Mucosa of rectum (tissue), 2 donors: ENCODE measurements around the gene FBN1.

Experiments
- H3K27ac ChIP-seq, 2 donors: one replicate each; pipeline ENCODE4 v1.7.0; 2013; ENCODE audit warnings: inconsistent platforms in 2 of 2, low read depth in 2 of 2, low read length in 2 of 2
- H3K27me3 ChIP-seq, 2 donors: one replicate each; pipeline ENCODE4 v1.7.0; 2013; ENCODE audit warnings: low read length in 2 of 2; ENCODE audit not compliant: control insufficient read depth in 2 of 2, insufficient read depth in 2 of 2
- H3K36me3 ChIP-seq, 2 donors: one replicate each; pipeline ENCODE4 v1.7.0; 2013; ENCODE audit warnings: low read length in 2 of 2; ENCODE audit not compliant: control insufficient read depth in 2 of 2, insufficient read depth in 2 of 2
- H3K4me1 ChIP-seq, 2 donors: one replicate each; pipeline ENCODE4 v1.7.0; 2013; ENCODE audit warnings: low read length in 2 of 2, mild to moderate bottlenecking in 1 of 2; ENCODE audit not compliant: control insufficient read depth in 2 of 2, insufficient read depth in 2 of 2
- H3K4me3 ChIP-seq, 2 donors: one replicate each; pipeline ENCODE4 v1.7.0; 2013; ENCODE audit warnings: low read length in 2 of 2
- H3K9ac ChIP-seq, 2 donors: one replicate each; pipeline ENCODE4 v1.7.0; 2013; ENCODE audit warnings: low read length in 2 of 2, low read depth in 1 of 2, mild to moderate bottlenecking in 1 of 2
- H3K9me3 ChIP-seq, 2 donors: one replicate each; pipeline ENCODE4 v1.7.0; 2013; ENCODE audit warnings: low read length in 2 of 2; ENCODE audit not compliant: control insufficient read depth in 2 of 2
- donor health status: healthy.
- donor health status: Normal muscosa, but diverticular disease.

Gene FBN1

GRCh38 chr15:48638963-48639362 lies 6.5 kb downstream of the FBN1 start:
- no peaks in the 10 kb centered on the region for H3K4me1 ChIP-seq
- no peaks in the 10 kb centered on the region for H3K36me3 ChIP-seq
- H3K9ac ChIP-seq = no peak overlapping the region
- no peaks in the 10 kb centered on the region for H3K27me3 ChIP-seq
- H3K27ac ChIP-seq = no peak overlapping the region
- no peaks in the 10 kb centered on the region for H3K9me3 ChIP-seq
- no peak overlapping the region for H3K4me3 ChIP-seq

- H3K9ac ChIP-seq = no peak overlapping the region
- no peak overlapping the region for H3K4me3 ChIP-seq
- H3K27ac ChIP-seq = no peak overlapping the region
- no peaks in the 10 kb centered on the region for H3K9me3 ChIP-seq
- no peaks in the 10 kb centered on the region for H3K27me3 ChIP-seq
- H3K4me1 ChIP-seq = no peaks in the 10 kb centered on the region
- no peaks in the 10 kb centered on the region for H3K36me3 ChIP-seq
Measured at GRCh38 chr15:48637639-48638038, 7.9 kb downstream of the FBN1 start.

GRCh38 chr15:48636511-48636910 lies 9.0 kb downstream of the FBN1 start:
- no peaks in the 10 kb centered on the region for H3K4me1 ChIP-seq
- H3K36me3 ChIP-seq = no peaks in the 10 kb centered on the region
- H3K27me3 ChIP-seq = no peaks in the 10 kb centered on the region
- no peak overlapping the region for H3K4me3 ChIP-seq
- no peak overlapping the region for H3K9ac ChIP-seq
- no peak overlapping the region for H3K27ac ChIP-seq
- H3K9me3 ChIP-seq = no peaks in the 10 kb centered on the region

GRCh38 chr15:48634893-48635292 lies 10.6 kb downstream of the FBN1 start:
- no peaks in the 10 kb centered on the region for H3K4me1 ChIP-seq

GRCh38 chr15:48634096-48634495 lies 11.4 kb downstream of the FBN1 start:
- H3K36me3 ChIP-seq = no peaks in the 10 kb centered on the region
- H3K27me3 ChIP-seq = no peaks in the 10 kb centered on the region
- H3K4me3 ChIP-seq = no peak overlapping the region
- H3K27ac ChIP-seq = no peak overlapping the region
- H3K9me3 ChIP-seq = no peaks in the 10 kb centered on the region
- H3K9ac ChIP-seq = no peak overlapping the region
- H3K4me1 ChIP-seq = no peaks in the 10 kb centered on the region

More at GRCh38 chr15:48634893-48635292, 10.6 kb downstream of the FBN1 start:
- Histone ChIP-seq H3K27me3 (no peaks in the 10 kb centered on the region), H3K36me3 (no peaks in the 10 kb centered on the region), H3K4me3 (no peak overlapping the region), H3K9ac (no peak overlapping the region), H3K27ac (no peak overlapping the region), H3K9me3 (no peaks in the 10 kb centered on the region)

GRCh38 chr15:48632651-48633050 lies 12.9 kb downstream of the FBN1 start:
- H3K36me3 ChIP-seq = no peaks in the 10 kb centered on the region
- H3K4me3 ChIP-seq = no peak overlapping the region
- H3K9ac ChIP-seq = no peak overlapping the region
- no peaks in the 10 kb centered on the region for H3K4me1 ChIP-seq
- H3K9me3 ChIP-seq = no peaks in the 10 kb centered on the region
- H3K27ac ChIP-seq = no peak overlapping the region
- H3K27me3 ChIP-seq = no peaks in the 10 kb centered on the region

- Histone ChIP-seq H3K36me3 (no peaks in the 10 kb centered on the region), H3K4me3 (no peak overlapping the region), H3K4me1 (no peaks in the 10 kb centered on the region), H3K27me3 (no peaks in the 10 kb centered on the region), H3K27ac (no peak overlapping the region), H3K9me3 (no peaks in the 10 kb centered on the region), H3K9ac (no peak overlapping the region)
Measured at GRCh38 chr15:48631176-48631770, 14.2 kb downstream of the FBN1 start.

- no peak overlapping the region for H3K4me3 ChIP-seq
- H3K27me3 ChIP-seq = no peaks in the 10 kb centered on the region
- H3K36me3 ChIP-seq = no peaks in the 10 kb centered on the region
- H3K9ac ChIP-seq = no peak overlapping the region
- H3K27ac ChIP-seq = no peak overlapping the region
- H3K9me3 ChIP-seq = no peaks in the 10 kb centered on the region
- no peaks in the 10 kb centered on the region for H3K4me1 ChIP-seq
Measured at GRCh38 chr15:48630245-48630644, 15.3 kb downstream of the FBN1 start.

- Histone ChIP-seq H3K27ac (no peak overlapping the region), H3K9me3 (no peaks in the 10 kb centered on the region), H3K27me3 (no peaks in the 10 kb centered on the region), H3K36me3 (no peaks in the 10 kb centered on the region), H3K9ac (no peak overlapping the region), H3K4me1 (no peaks in the 10 kb centered on the region), H3K4me3 (no peak overlapping the region)
Measured at GRCh38 chr15:48628832-48629231, 16.7 kb downstream of the FBN1 start.

GRCh38 chr15:48627260-48627940 lies 18.1 kb downstream of the FBN1 start:
- Histone ChIP-seq H3K9ac (no peak overlapping the region), H3K4me3 (no peak overlapping the region), H3K36me3 (no peaks in the 10 kb centered on the region), H3K9me3 (no peaks in the 10 kb centered on the region), H3K27me3 (no peaks in the 10 kb centered on the region), H3K27ac (no peak overlapping the region), H3K4me1 (no peaks in the 10 kb centered on the region)
